HG03354 (cell line): ENCODE data around the gene LRMDA.
"Not testable (repeated sequence)": the region's sequence is repeated elsewhere in the genome, so short reads cannot be mapped to it uniquely, and the experiment has no call there.

ENCODE experiments used
- ATAC-seq: cut with Tn5 transposase; IDR thresholded peaks from one replicate; pipeline ENCODE4 v1.9.1; 2021; ENCODE audit warnings: mild to moderate bottlenecking; ENCODE audit not compliant: unreplicated experiment, poor library complexity, severe bottlenecking

LRMDA gene

DNA sequence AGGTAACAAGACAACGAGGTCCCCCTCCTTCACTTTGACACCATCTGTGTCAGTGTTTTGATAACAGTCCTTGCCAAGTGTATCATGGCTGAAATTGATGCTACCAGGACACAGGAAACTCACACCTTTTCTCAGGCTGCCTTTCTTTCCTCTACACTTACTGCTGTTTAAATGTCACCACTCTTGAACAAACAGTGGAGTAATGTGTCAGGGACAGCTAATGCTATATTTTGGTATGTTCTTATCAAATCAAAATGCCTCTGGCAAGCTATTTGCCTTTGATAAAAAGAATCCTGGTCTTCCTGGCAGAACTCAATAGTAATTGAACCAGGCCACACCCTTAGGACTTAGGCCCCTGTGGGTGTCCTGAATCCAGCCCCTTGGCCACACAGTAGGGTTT, 692.9 kb downstream of the LRMDA start:
- no peak for ATAC-seq

DNA sequence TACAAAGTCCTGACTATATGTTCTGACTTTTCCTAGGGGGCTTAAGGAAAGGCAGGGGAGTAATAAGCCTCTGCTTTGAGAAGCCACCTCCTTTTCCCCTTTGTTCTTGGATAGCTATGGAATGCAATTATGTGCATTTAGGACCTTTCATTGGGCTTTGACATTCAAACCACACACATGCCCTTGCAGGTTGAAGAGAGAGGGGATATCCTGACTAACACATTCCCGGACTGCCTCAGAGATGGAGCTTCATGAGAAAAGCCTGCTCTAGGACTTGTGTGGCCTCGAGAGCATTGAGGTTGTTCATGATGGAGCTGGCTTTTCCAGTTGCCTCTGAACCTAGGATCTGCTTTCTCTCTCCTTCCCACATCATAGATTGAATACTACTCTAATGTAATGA, 694.5 kb downstream of the LRMDA start:
- ATAC-seq = no peak

DNA sequence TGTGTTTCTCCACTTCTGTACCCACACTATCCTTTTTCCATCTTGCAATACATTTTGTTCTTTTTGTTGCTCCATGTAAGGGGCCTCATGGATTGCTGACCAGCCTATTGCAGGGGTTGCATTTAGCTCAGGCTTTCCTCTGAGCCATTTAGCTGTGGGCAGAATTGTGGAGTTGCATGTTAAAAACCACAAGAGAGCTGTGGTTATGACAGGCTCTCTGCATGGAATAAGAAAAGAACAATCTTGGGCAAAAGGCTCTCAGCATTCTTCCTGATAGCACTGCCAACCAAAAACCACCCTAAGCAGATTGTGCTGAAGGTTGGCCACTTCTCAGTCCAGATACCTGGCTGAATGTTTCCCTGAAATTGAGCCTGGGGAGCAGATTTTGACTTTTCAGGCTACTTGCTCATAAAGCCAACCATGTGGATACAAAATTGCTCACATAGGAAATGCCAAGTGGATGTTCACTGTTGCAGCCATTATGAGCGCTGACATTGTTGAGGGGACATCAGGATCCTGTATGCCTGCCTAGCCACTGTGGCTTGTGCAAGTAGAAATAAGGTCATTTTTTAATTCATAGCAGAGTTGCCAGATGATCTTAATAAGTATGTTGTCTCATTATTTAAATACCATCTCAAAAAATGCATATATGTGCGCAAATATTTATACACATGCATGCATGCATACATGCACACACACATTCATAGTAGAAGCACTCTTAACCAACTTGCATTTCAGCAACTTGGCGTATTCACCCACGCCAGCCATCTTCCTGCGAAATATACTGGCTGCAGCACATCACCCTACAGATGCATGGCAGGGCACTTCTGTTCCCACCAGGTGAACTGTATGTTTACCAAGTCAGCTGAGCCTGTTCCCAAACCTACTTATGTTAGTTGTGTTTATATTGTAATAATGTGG, 695.4 kb downstream of the LRMDA start:
- no peak for ATAC-seq

DNA sequence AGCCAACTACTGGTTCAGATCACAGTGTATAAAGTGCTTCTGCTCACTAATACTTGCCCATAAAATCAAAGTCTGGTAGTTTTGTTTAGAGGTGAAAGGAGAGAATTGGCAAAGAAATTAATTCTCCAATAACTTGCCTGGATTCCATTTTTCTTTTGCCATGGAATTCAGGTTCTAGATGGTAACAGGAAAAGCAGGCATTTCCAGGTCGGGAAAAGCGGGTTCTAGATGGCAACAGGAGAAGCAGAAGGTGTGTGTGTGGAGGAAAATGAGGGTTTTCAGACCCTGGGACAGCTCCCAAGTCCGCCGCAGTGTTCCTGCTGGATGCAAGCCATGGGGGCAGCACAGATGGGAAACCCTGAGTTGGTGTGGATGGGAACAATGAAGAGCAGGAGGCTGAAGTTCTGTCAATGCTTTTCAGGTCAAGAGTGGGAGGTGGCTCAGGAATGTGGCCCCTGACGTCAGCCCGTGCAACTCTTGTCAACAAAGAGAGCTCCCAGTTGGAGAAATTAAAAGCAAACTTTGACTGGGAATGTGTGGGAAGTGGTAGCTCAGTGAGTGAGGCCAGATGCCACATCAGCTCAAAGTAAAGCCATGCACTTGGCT, 696.7 kb downstream of the LRMDA start:
- ATAC-seq = no peak

DNA sequence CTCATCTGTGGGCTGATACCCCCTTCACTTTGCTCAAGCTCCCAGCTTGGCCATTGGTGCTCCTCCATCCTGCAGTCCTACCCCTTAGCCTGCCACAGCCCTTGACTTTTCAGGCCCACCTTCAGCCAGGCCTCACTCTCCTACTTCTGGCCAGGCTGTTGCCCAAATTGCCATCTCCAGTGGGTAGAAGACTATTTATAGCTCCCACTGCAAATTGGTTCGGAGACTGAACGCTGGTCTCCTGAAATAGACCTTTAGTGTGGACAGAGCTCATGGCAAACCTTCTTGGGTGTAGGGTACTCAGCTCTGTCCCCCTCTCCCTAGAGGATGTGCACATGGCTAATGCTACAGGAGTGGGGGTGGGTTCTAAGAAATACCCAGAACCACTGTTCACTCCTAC, 697.8 kb downstream of the LRMDA start:
- ATAC-seq = no peak

DNA sequence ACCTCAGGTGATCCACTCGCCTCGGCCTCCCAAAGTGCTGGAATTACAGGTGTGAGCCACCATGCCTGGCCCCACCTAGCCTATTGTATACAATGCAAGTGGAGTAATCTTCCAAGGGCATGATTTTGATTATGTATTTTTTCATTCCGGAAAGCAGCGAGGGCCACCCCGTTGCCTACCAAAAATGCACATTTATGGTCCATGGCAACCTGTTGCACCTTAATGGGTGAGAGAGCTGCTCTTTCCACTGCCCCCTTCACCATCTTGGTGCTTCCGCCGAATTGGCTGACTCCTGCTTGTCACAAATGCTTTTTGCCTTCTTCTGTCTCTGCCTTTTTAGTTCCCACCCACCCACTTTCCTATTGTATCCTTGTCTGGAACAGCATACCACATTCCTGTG, 699.5 kb downstream of the LRMDA start:
- ATAC-seq = no peak

DNA sequence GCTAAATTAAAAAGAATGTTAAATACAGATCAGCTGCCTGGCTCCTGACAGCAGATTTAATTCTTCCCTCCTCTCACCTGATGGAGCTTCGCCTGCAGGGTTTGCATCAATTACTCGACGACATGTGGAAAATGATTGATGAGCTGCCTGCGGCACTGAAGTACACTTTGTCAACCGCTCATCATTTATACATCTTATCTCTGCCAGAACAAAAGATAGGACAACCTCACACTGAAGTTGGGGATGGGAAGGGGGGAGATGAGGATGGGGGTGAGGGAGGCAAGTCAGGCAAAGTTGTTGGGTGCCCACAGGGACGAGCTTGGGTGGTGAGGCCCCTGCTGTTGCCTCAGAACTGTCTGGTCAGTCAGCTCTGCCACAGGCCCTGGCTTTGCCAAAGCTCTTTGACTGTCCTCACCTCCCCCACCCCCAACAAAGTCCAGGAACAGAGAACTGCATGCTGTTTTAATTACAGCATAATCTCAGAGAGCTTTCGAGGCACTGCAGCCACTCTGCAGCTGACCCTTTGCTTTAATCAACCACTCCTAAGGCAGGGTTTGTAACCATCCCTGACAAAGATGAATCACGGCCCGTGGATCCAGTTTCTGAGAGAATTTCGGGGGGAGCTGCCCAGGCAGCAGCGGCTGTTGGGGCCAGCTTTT, 702.3 kb downstream of the LRMDA start:
- ATAC-seq = no peak

DNA sequence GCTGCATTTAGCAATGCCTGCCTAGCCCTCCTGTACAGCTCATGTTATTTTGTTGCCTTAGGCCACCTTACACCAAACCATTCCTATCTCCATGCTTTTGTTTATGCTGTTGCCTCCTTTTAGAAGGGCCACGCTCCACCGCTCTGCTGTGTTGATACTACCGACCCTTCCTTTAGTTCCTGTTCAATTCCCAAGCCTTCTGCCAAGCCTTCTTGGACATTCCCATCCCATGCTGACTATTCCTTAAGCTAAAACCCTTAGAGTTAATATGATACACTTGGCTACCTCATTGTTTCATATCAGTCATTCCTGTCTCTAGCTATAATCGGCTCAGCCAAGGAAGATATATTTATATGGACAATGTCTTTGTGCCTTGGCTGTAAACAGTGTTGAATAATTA, 705.5 kb downstream of the LRMDA start:
- no peak for ATAC-seq

DNA sequence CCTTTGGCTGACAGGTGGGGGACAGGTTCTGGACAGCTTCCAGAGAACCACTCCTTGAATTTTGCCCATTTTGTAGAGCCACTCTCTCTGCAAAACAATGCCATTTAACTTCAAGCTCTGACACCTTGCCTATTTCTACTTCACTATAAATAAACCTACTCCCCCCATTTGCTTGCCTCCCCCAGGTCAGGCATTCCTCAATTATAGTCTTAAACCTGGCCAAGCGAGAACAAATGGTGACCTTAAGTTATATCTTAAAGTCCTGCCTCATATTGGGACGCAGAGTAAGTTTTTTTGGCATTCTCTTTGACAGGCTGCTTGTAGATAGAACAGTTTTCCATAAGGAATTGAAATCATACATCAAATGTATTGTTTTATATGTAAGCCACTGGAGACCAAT, 706.9 kb downstream of the LRMDA start:
- ATAC-seq = no peak

DNA sequence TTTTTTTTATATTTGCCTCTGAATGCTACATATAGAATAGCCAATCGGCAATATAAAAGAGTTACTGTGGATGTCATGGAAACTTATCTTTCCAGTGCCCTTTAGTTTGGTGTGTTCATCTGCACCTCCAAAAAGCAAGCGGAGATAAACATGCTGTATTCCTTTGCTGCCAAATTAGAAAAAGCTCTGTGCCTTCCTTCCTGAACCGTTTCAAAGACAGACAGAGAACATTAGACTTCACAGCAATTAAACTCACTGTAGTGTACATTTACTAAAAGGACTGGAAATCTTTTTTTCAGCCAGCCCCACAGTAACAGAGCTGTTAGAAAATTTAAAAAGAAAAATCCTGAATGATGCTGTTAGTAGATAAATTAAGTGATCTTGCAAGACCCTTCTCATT, 707.5 kb downstream of the LRMDA start:
- no peak for ATAC-seq

DNA sequence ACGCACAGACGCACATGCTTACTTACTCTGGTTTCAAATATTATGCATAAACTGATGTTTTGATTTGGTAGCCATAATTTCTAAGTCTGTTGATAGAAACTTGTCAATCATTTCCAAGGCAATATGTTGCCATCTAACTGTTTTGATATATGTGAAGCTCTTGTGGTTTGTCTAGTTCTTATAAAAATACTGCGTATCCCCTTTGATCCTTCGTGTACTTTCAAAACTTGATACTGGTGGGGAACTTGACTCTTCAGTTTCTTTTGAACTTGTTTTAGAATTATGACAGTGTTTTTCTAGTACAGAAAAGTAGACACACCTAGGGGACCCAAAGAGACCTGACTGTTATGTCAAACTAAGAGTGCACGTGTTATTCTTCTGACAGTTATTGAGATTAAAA, 708.0 kb downstream of the LRMDA start:
- no peak for ATAC-seq

DNA sequence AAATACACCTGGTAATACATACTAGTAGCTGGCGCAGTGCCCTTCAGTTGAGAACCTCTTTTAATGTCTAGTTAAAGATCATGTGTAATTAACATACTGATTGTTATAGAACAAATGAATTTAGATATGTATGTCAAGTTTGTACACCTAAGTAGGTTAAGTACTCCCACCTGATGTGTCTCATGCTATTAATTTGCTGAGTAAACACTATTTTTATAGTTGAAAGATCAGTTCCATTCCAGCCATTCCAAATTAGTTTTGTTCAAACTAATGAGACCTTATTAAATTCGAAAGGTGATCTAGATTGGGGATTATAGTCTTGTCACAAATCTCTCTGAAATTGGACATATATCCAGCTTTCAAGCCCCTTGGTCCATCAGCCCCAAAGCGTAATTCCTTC, 710.0 kb downstream of the LRMDA start:
- no peak for ATAC-seq

DNA sequence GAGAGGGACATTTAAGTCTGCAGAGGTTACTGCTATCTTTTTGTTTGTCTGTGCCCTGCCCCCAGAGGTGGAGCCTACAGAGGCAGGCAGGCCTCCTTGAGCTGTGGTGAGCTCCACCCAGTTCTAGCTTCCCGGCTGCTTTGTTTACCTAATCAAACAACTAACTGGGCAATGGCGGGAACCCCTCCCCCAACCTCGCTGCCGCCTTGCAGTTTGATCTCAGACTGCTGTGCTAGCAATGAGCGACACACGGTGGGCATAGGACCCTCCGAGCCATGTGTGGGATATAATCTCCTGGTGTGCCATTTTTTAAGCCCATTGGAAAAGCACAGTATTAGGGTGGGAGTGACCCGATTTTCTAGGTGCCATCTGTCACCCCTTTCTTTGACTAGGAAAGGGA, 716.8 kb downstream of the LRMDA start:
- ATAC-seq = not testable (repeated sequence)

DNA sequence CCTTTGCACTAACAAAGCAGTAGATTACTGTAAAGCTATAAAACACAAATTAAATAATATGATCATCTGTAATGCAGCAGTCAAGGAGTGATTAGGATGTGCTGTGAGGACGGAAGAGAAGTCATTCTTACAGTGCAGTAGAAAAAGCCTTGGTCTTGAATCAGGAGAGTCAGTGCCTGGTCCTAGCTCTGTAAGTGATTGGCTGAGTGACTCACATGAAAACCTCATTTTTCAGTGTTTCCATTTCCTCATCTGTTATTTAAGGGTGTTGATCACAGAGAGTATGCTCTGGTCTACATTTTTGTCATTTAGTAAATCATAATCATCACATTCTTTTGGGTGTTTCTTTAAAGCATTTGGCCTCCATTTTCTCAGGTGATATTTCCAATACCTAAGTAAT, 717.8 kb downstream of the LRMDA start:
- no peak for ATAC-seq

DNA sequence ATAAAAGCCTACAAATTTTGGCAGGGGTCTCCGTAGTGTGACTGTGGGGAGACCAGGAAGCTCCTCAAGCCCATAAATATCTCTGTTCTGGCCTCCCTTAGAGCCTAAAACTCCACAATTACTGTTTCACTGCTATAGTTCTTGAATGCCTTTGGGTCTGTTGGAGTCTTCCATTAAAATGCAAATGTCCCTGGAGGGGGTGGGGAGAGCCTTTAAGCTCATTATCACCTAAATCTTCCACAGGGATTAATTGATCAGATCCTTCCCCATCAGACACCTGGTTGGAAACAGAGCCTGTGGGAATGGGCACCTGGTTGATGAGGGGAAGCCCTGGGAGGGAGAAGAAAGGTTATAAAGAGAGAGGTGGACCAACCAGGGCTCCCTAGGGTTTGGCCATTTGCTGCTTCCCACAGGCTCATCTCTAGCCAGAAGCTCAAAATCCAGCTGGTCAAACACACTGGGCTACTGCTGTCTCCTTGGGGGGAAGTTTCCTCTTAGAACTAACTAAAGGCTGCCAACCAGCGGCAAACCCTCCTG, 718.2 kb downstream of the LRMDA start:
- ATAC-seq = no peak

DNA sequence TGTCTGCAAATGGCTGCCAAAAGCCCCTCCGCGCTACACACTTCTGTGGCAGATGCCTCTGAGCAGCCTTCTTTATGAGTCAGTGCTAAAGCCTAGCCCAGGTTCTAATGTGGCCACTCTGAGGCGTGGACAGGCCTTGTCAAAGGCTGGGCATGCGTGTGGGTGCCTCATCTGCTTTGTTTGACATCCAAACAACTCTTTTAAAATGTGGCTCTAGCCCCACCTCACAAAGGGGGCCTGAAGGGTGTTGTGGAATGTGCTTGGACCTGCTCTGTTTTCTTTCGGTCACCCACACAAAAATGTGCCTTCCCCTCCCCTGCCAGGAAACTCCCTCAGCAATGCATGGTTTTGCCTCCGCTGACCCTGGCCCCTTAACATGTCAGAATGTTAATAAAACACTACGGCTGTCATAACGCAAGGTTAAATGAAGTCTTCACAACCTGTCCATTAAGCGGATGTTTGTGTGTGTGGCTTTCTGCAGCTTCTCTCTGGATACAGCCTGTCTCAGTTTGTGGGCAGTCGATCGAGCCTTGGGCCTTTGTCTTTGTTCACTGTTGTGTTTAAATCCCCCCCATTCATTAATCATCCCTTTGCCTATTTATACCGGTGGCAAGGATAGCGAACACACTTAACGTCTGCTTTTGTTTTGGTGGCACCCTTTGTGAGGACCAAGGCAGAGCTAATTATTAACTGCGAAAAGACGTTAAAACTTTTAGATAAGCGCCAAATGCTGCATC, 718.9 kb downstream of the LRMDA start:
- ATAC-seq = no peak

DNA sequence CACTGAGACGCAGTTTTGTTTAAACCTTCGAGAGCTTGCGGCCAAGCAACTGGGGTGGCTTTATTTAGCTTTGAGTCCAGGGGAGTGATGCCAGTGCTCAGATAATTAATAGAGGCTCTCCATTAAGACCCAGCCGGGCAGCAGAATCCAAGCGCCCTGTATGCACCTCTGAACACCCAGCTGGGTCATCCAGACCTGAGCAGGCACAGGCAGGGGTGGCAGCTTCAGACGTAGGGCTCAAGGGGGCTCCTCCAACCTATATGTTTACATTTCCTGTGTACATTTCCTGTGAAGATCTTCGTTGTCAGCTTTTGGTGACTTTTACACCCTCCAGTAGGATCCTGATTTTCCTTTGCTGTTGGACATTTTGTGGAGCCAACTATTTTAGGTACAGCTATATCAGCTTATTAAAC, 719.5 kb downstream of the LRMDA start:
- no peak for ATAC-seq

DNA sequence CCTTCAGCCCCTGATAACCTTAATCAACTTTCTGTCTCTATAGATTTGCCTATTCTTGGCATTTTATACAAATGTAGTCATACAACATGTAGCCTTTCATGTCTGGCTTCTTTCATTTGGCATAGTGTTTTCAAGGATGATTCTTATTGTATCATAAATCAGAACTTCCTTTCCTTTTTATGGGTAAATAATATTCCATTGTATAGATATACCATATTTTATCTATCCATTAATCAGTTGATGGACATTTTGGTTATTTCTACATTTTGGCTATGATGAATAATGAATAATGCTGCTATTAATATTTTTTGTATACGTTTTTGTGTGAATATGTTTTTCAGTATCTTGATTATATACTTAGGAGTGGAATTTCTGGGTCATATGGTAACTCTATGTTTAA, 720.8 kb downstream of the LRMDA start:
- ATAC-seq = no peak

DNA sequence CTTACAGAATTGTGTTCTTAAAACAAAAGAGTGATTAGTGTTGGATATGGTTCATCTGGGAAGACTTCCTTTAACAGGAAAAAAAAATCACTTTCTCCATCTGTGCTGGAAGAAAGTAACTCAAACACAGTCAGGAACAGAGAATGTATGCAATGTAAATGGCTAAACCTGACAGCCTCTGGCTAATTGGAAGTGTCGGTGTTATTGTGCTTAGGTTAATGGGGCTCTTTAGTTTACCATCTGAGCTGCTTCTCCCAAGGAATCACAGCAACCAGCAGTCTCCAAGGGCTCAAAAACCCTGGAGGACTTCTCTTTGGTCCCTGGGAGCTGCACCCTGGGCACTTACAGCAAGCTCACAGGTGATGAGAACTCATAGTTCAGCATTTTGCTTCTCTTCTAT, 724.5 kb downstream of the LRMDA start:
- ATAC-seq = no peak
